HG03521 (cell line): ENCODE data around the gene GP2.
"Not testable (repeated sequence)": the region's sequence is repeated elsewhere in the genome, so short reads cannot be mapped to it uniquely, and the experiment has no call there.

Experiments
- ATAC-seq: cut with Tn5 transposase; IDR thresholded peaks from one replicate; pipeline ENCODE4 v1.9.1; 2021; ENCODE audit warnings: mild to moderate bottlenecking, moderate library complexity; ENCODE audit not compliant: unreplicated experiment

Gene GP2

DNA sequence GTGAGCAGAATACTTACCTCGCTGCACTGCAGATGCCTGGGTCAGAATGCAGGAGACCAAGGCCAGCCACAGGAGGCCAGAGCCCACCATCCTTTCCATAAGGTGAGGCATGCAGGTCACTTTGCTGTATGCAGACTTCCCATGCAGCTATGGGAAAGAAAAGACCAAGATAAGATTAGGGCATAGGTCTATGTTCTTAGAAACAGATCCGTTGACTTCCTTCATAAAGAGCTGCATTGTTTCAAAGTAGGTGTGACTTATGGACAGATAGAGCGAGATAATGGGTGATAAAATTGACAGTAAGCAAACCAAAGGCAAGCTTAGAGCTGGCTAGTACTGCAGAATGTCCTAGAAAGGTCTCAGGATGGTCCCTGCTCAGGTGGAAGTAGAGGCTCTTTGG is 992 bp downstream of the GP2 start:
- no peak for ATAC-seq

DNA sequence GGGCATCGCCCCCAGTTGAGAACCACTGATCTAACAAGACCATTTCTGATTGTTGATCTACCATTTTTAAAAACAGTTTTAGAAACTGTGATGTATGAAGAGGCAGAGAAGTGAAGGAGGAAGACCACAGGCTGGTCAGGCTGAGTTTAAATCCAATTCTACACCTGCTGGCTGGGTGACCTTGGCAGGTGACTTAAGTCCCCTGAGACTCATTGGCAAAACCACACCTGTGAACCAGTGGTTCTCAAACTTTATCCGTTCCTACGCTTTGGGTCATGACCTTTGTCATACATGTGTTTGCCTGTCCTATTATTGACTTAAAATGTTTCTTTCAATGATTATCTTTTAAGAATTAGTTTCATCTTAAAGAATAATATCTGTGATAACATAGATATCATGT is 2.3 kb downstream of the GP2 start:
- ATAC-seq = no peak

DNA sequence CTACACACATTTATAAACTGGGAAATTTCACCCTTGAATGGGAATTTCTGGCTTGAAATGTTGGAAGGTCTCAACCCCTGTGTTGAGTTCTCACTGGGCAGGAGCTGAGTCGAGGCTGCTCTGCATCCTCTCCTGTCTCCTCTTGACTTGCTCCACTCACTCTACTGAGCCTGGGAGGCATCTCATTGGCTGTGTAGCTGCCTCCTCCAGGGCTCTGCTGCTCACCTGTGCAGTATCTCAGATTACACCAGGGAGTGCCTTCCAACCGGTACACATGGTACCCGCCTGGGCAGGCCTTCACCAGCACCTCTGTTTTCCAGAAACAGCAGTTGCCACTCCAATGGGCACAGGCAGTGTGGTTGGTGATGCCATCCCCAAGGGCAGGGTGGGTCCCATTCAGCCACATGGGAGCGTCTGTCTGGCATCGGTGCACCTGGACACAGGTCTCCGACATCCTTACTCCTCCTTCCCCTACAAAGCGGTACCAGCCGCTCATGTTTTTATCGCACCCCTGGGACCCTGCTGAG is 3.7 kb downstream of the GP2 start:
- ATAC-seq = no peak

- no peak for ATAC-seq
Measured at GRCh38 chr16:20322696-20323095, 4.6 kb downstream of the GP2 start.

DNA sequence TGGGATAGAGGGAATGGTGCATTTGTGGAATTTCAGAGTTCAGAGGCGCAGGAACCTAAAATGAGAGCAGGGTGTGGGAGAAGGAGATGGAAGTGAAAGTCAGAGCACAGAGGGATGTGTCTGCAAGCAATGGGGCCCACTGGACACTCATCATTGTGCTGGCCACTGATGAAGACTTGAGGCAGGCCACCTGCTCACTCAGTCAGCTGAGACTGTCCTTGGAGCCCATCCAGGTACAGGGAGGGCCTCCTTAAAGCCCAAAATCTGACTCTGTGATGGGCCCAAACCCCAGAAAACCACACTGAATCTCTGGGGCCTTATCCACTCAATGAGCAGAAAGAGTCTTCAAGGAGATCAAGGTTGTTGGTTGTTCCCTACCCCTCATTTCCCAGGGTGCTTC is 5.6 kb downstream of the GP2 start:
- ATAC-seq = no peak

DNA sequence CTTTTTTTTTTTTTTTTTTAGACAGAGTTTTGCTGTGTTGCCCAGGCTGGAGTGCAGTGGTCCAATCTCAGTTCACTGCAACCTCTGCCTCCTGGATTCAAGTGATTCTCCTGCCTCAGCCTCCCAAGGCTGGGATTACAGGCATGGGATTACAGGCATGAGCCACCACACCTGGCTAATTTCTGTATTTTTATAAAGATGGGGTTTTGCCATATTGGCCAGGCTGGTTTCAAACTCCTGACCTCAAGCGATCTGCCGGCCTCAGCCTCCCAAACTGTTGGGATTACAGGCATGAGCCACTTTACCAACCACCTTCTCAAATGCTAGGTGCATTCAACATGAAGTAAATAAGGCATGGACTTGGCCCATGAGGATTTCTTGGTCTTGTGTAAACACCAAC is 6.3 kb downstream of the GP2 start:
- ATAC-seq = not testable (repeated sequence)

DNA sequence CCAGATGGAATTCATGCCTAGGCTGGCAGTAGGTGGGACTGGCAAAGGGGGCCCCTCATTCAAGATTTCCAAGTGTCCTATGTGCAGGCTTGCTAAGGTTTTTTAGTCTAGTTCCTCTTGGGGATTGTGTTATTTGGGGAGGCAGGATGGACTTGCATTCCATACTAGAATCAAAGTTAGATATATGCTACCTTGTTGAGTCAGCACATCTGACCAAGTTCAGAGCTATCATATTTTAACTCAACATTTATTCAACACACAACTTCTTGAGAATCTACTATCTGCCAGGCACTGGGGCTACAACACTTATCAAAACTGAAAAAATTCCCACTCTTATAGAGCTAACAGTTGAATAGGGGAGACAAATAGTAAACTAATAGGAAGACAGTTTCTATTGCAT is 6.7 kb downstream of the GP2 start:
- ATAC-seq = no peak

DNA sequence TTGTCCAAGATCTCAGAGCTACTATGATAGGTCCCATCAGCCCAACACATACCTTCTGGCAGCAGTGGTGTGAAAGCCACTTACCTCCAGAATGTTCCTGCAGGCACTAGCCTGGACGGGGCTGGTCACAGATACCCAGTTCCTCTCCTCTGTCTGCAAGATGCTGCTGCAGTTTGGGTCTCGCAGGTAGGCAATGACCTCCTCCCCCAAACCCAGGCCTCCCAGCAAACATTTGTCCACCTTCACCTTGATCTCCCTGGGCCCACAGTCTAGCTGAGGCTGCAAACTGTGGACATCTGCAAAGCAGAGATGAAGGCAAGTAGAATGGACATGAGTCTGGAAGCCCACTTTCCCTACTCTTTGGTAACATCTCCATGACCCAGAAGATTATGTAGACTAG is 7.1 kb downstream of the GP2 start:
- ATAC-seq = no peak

GRCh38 chr16:20319406-20319805 is 7.9 kb downstream of the GP2 start:
- ATAC-seq = no peak

GRCh38 chr16:20318437-20318836 is 8.9 kb downstream of the GP2 start:
- no peak for ATAC-seq

GRCh38 chr16:20318006-20318405 is 9.3 kb downstream of the GP2 start:
- no peak for ATAC-seq

GRCh38 chr16:20317117-20317516 is 10.2 kb downstream of the GP2 start:
- no peak for ATAC-seq

DNA sequence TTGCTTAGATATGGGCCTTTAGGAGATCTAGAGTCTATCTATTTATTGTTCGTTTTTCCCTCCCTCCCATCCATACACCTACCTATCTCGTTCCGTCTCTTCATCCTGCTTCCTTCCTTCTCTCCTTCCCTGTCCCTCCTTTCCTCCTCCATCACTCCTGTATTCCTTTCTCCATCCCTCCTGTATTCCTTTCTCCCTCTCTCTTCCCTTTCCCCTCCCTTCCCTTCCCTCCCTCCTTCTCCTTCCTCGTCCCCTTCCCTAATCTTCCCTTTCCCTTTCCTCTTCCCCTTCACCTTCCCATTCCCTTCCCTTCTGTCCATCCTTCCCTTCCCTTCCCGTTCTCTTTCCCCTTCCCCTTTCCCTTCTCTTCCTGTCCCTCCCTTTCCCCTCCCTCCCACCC is 10.6 kb downstream of the GP2 start:
- ATAC-seq = no peak

- ATAC-seq = no peak
Measured at GRCh38 chr16:20315764-20316163, 11.5 kb downstream of the GP2 start.

DNA sequence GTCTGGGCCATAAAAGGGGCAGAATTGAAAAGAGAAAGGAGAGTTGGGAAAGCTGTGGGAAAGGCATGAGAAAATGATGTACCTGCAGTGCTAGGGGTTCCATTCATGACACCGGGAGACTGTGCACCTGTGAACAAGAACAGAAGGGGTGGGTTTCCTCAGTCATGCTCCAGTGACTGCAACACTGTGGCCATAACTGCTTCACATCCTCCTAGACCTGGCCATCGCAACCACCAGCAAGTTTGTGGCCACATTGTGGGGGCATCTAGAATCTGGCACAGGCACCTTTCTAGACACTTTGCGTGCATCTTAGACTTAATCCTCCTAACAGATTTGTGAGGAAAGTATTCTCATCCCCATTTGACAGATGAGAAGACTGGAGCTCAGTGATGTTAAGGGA is 12.7 kb downstream of the GP2 start:
- no peak for ATAC-seq

DNA sequence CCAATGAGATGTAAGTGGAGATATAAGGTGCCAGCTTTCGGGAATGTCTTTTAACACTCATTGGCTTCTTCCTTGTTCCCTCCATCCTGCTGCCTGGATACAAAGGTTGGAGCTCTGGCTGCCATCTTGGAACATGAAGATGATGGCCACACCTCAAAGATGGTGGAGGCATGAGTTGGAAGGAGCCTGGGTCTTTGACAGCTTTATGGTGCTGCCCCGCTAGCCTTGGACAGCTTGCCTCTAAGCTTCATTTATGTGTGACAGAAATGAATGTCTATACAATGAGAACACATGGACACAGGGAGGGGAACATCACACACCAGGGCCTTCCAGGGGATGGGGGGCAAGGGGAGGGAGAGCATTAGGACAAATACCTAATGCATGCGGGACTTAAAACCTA is 13.6 kb downstream of the GP2 start:
- no peak for ATAC-seq

DNA sequence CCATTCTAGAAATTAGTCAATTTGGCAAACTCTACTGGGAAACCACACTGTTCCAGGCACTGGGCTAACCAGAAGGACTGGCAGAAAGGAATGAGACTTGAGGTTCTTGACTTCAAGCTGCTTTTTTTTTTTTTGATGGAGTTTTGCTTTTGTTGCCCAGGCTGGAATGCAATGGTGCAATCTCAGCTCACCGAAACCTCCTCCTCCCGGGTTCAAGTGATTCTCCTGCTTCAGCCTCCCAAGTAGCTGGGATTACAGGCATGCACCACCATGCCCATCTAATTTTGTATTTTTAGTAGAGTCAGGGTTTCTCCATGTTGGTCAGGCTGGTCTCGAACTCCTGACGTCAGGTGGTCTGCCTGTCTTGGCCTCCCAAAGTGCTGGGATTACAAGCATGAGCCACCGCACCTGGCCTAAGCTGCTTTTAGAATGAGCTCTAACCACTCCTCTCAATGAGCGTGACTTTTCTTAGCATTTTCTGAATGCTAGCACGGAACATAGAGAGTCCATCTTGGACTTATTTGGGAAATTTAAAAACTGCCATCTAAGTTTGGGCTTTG is 14.7 kb downstream of the GP2 start:
- ATAC-seq = not testable (repeated sequence)

DNA sequence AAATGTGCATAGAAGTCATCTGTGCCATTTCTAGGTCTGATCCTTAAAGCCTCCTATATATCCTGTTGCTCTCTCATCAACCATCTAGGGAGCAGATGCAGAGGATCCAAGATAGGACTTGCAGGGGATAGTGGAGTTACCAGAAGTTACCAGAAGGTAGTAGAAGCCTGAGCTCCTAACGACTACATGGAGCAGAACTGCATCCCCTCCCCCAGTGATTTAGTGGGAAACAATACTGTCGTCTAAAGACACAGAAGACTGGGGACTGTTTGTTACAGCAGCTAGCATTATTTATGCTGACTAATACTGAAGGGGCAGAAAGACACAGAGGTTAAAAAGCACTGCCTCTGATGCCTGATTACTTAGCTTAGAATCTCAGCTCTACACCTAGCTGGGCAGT is 15.8 kb downstream of the GP2 start:
- ATAC-seq = no peak

- ATAC-seq = no peak
Measured at GRCh38 chr16:20310421-20311395, 16.6 kb downstream of the GP2 start.

DNA sequence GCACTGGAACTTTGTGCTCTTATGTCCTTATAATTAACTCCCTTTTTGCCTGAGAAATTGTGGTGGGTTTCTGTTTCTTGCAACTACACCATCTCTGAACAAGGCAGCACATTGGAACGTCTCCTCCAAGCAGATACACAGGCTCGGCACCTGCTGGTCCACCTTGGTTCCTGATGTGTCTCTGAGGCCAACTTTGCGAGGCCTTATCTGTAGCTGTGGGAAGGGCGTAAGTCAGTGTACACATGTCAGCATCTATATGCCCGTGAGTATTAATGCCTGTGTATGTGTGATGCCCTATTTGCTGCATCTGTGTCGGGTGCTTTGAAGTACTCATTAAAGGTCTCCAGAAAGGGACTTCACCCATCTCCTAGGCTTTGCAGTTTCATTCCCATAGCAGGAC is 17.5 kb downstream of the GP2 start:
- no peak for ATAC-seq

DNA sequence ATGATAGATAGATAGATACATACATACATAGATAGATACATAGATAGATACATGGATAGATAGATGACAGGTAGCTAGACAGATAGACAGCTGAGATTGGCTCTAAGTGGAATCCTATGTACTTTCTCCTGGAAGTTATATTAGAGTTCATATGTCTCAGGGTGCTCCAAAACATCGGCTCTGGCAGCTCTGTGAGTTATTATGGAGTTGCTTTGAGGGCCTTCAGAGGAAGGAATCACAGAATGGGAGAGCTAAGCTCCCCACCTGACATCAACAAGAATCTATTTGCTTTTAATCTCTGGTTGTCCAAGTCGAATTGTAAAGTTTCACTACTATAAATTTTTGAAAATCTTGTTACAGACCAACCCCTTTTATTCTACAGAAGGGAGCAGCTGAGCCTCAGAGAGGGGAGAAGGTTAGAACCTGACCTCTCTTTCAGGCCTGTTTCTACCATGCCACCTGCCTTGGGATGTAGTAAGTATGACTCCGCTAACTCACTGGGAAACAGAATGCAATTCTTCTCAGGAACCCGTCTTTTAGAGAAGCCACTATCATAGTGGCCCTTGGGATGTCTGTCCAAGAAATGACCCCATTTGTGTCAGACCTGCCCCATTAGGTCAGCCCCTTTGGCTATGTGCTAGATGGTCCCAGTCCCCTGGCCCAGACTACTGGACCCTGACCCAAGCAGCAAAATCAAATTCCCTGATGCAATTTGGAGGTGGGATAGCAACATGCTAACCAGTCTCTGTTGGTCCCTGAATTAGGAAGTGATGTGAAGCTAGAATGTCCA is 18.3 kb downstream of the GP2 start:
- ATAC-seq = no peak
